K562 (cell line): ENCODE measurements around the gene NEURL1.

ENCODE experiments used
- CTCF ChIP-seq, 3 experiments: IDR thresholded peaks in 2 of 3; conservative IDR thresholded peaks in 1 of 3; 2 replicates each; pipeline ENCODE4 v1.5.1; 2011 to 2012; ENCODE audit warnings: low read length in 3 of 3, mild to moderate bottlenecking in 3 of 3, control low read depth in 2 of 3, improper control_type of control experiment in 1 of 3, inconsistent platforms in 1 of 3, low read depth in 1 of 3, mixed read lengths in 1 of 3, moderate library complexity in 1 of 3; ENCODE audit not compliant: insufficient read depth in 2 of 3
- POLR2AphosphoS5 ChIP-seq: IDR thresholded peaks from 2 replicates; pipeline ENCODE4 v1.6.1; 2011; ENCODE audit warnings: mild to moderate bottlenecking, low read depth, low read length, moderate library complexity; ENCODE audit not compliant: control insufficient read depth, insufficient read depth
- POLR2G ChIP-seq: fragments of 200-400 bp; formaldehyde crosslinking; IDR thresholded peaks from 2 replicates; pipeline ENCODE4 v1.6.1; 2017; ENCODE audit warnings: low read depth, mild to moderate bottlenecking, antibody characterized with exemption, low read length, moderate library complexity
- TBL1XR1 ChIP-seq, 2 experiments: IDR thresholded peaks; 2 replicates each; pipeline ENCODE4 v1.6.1; 2012; ENCODE audit warnings: improper control_type of control experiment in 2 of 2, low read length in 2 of 2, mild to moderate bottlenecking in 1 of 2
- TF ChIP-seq, protein P1 (sequence below): sonication (generic); formaldehyde crosslinking; IDR thresholded peaks from 2 replicates; pipeline ENCODE4 v1.8.0; 2022; ENCODE audit warnings: missing genetic modification reagents, mild to moderate bottlenecking, borderline replicate concordance
- TF ChIP-seq, protein P2 (sequence below): fragments of 250-450 bp; sonication (Bioruptor Pico); IDR thresholded peaks from 2 replicates; pipeline ENCODE4 v1.9.0; 2021; ENCODE audit warnings: mild to moderate bottlenecking, inconsistent platforms

DNA sequence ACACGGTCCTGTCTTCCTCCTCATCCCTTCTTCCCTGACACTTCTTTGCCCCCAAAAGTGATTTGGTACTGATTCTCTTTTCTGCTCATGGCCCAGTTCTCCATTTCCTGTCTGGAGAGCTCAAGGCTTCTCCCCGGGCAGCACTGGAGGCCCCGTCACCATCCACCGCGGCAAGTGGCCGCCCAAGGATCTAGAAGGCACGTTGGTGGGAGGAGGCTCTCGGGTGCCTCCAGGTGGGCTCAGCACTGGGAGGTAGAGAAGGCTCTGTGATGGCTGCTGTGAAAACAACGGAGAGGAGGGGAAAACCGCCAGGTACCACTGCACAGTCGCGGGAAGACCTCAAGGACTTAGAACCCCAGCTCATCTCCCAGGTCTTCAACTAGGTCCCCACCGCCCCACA is 134.4 kb downstream of the NEURL1 start:
- TF ChIP-seq, protein P1, sequence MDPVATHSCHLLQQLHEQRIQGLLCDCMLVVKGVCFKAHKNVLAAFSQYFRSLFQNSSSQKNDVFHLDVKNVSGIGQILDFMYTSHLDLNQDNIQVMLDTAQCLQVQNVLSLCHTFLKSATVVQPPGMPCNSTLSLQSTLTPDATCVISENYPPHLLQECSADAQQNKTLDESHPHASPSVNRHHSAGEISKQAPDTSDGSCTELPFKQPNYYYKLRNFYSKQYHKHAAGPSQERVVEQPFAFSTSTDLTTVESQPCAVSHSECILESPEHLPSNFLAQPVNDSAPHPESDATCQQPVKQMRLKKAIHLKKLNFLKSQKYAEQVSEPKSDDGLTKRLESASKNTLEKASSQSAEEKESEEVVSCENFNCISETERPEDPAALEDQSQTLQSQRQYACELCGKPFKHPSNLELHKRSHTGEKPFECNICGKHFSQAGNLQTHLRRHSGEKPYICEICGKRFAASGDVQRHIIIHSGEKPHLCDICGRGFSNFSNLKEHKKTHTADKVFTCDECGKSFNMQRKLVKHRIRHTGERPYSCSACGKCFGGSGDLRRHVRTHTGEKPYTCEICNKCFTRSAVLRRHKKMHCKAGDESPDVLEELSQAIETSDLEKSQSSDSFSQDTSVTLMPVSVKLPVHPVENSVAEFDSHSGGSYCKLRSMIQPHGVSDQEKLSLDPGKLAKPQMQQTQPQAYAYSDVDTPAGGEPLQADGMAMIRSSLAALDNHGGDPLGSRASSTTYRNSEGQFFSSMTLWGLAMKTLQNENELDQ (CRISPR knock-in tag): no peak
- TF ChIP-seq CTCF (IDR thresholded peaks at IDR 0.05 in 2 of 3, conservative IDR thresholded peaks at IDR 0.05 in 1 of 3; ENCODE audit: insufficient read depth in 2 of 3, low read depth in 1 of 3, low read length in 3 of 3): no peak
- TF ChIP-seq POLR2G: no peak
- no peak for TF ChIP-seq TBL1XR1 (IDR thresholded peaks at IDR 0.05; ENCODE audit: low read length in 2 of 2)
- no peak for TF ChIP-seq POLR2AphosphoS5
- TF ChIP-seq, protein P2, sequence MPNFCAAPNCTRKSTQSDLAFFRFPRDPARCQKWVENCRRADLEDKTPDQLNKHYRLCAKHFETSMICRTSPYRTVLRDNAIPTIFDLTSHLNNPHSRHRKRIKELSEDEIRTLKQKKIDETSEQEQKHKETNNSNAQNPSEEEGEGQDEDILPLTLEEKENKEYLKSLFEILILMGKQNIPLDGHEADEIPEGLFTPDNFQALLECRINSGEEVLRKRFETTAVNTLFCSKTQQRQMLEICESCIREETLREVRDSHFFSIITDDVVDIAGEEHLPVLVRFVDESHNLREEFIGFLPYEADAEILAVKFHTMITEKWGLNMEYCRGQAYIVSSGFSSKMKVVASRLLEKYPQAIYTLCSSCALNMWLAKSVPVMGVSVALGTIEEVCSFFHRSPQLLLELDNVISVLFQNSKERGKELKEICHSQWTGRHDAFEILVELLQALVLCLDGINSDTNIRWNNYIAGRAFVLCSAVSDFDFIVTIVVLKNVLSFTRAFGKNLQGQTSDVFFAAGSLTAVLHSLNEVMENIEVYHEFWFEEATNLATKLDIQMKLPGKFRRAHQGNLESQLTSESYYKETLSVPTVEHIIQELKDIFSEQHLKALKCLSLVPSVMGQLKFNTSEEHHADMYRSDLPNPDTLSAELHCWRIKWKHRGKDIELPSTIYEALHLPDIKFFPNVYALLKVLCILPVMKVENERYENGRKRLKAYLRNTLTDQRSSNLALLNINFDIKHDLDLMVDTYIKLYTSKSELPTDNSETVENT (CRISPR knock-in tag): no peak
